Measurements from ENCODE around the gene RBFOX1.

RBFOX1 gene

GRCh38 chr16:7324321-7324720 is 8.3 kb upstream of the RBFOX1 start:
- Mint-ChIP-seq H3K4me1 (peaks cover 14% of the 10 kb centered on the region), H3K27ac (no peak overlapping the region), H3K27me3 (ENCODE audit: low read depth, poor library complexity) (peaks cover 3% of the 10 kb centered on the region), H3K36me3 (ENCODE audit: low read depth) (no peaks in the 10 kb centered on the region), H3K4me3 (no peak overlapping the region), H3K9me3 (no peaks in the 10 kb centered on the region)
- no peak for TF ChIP-seq CTCF (IDR thresholded peaks at IDR 0.05)
- no peak for DNase-seq

- Mint-ChIP-seq H3K27ac (no peak overlapping the region), H3K27me3 (ENCODE audit: low read depth, poor library complexity) (peaks cover 6% of the 10 kb centered on the region), H3K4me1 (peaks cover 22% of the 10 kb centered on the region), H3K36me3 (ENCODE audit: low read depth) (no peaks in the 10 kb centered on the region), H3K4me3 (no peak overlapping the region), H3K9me3 (no peaks in the 10 kb centered on the region)
- TF ChIP-seq CTCF (IDR thresholded peaks at IDR 0.05), result no peak
- no peak for DNase-seq
These were observed 6.8 kb upstream of the RBFOX1 start for GRCh38 chr16:7325834-7326233.

DNA sequence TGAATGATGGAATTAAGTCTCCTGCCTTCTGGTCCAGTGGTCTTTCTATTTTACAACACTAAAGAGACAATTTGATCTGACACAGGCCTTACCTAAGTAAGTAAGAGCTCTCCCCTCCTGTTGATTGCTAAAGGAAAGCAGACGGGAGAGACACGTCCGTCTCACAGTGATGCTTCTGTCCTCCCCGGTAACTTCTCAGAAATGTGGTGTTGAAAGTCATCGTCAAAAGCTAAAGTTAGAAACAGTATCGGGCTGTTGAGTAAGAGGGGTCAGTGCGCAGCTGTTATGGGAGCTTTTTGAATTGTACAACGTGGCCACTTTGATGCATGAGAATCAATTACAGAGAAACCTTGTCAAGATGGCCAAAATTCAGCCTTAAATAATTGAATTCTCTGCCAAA is 1.9 kb upstream of the RBFOX1 start:
- DNase-seq, result no peak
- TF ChIP-seq CTCF (IDR thresholded peaks at IDR 0.05), result no peak
- Mint-ChIP-seq H3K36me3 (ENCODE audit: low read depth) (no peaks in the 10 kb centered on the region), H3K4me1 (peaks cover 52% of the 10 kb centered on the region), H3K27me3 (ENCODE audit: low read depth, poor library complexity) (peaks cover 6% of the 10 kb centered on the region), H3K27ac (peak overlapping the region; percentile 62), H3K9me3 (no peaks in the 10 kb centered on the region), H3K4me3 (peak overlapping the region; percentile 4)

DNA sequence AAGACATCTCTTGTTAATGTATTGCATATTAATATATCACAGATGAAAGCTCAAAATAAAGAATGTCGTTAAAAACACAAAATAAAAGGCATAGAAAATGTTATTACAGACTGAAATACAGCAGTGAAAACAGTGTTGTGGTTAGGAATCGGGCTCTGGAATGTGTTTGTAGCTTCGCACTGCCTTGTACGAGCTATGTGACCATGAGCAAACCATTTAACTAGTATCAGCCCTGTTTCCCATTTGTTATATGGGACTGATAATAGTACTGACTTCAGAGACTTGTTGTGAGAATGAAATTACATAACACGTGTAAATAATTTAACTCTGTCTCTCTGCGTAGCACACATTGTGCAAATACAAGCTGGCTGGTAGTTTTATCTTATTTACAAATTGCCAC is 648 bp upstream of the RBFOX1 start:
- Mint-ChIP-seq H3K27ac (no peak overlapping the region), H3K4me3 (no peak overlapping the region), H3K36me3 (ENCODE audit: low read depth) (no peaks in the 10 kb centered on the region), H3K9me3 (no peaks in the 10 kb centered on the region), H3K27me3 (ENCODE audit: low read depth, poor library complexity) (peaks cover 3% of the 10 kb centered on the region), H3K4me1 (peaks cover 54% of the 10 kb centered on the region)
- DNase-seq, result no peak
- TF ChIP-seq CTCF (IDR thresholded peaks at IDR 0.05), result no peak

DNA sequence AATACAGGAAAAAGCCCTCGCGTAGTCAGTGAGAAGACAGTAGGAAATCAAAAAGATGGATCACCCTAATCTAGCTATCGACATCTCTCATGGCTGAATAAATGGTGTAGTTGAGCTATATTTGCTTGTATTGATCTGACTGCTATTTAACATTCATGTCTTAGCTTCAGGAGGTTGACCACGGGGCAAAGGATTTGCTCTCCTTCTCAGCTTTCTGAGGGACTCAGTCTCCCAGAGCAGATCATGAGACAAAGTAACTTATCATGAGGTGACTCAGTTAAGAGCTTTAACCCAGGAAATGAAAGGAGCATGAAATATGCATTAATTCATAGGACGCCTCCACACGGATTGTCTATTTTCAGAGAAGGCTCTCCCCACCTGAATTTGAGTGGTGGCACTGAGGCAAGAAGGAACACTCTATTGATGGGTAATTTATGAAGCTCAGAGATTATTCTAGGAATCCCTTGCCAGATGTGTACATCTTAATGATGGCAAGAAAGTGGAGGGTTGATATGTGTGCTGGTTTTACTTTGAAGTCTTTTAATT is 608 bp downstream of the RBFOX1 start:
- no peak for TF ChIP-seq CTCF (IDR thresholded peaks at IDR 0.05)

GRCh38 chr16:7334801-7335560 is 2.3 kb downstream of the RBFOX1 start:
- Mint-ChIP-seq H3K4me3 (no peak overlapping the region), H3K4me1 (peaks cover 64% of the 10 kb centered on the region)

More for the DNA sequence above, 608 bp downstream of the RBFOX1 start:
- no peak for DNase-seq
- peaks cover 58% of the 10 kb centered on the region for H3K4me1 Mint-ChIP-seq
- H3K9me3 Mint-ChIP-seq, result no peaks in the 10 kb centered on the region
- peaks cover 3% of the 10 kb centered on the region for H3K27me3 Mint-ChIP-seq (ENCODE audit: low read depth, poor library complexity)
- H3K27ac Mint-ChIP-seq, result no peak overlapping the region
- no peak overlapping the region for H3K4me3 Mint-ChIP-seq
- H3K36me3 Mint-ChIP-seq (ENCODE audit: low read depth), result no peaks in the 10 kb centered on the region

More at GRCh38 chr16:7334801-7335560, 2.3 kb downstream of the RBFOX1 start:
- H3K27me3 Mint-ChIP-seq (ENCODE audit: low read depth, poor library complexity), result peaks cover 3% of the 10 kb centered on the region
- DNase-seq, result no peak
- no peak overlapping the region for H3K27ac Mint-ChIP-seq
- TF ChIP-seq CTCF (IDR thresholded peaks at IDR 0.05), result no peak
- no peaks in the 10 kb centered on the region for H3K36me3 Mint-ChIP-seq (ENCODE audit: low read depth)
- no peaks in the 10 kb centered on the region for H3K9me3 Mint-ChIP-seq

Measured in nephron progenitor cell (in vitro differentiated cells).